Heart left ventricle (tissue), 16 donors: ENCODE measurements around the gene VAT1L. TPM values are rescaled to one million over a fixed set of nuclear protein-coding genes. Genes with fewer than 3 reads are reported as not detected.

Experiments used
- ATAC-seq, 4 donors: fragments of 200-7000 bp; cut with Tn5 transposase; one replicate each; pipeline ENCODE4 v1.9.1; 2020 to 2022; ENCODE audit warnings: moderate library complexity in 4 of 4, mild to moderate bottlenecking in 3 of 4, moderate number of reproducible peaks in 1 of 4
- DNase-seq, 5 donors: peaks; one replicate each; pipeline ENCODE4 v3.0.0-alpha.2; 2020
- H3K27ac ChIP-seq, 12 donors: fragments of 200-600 bp; sonication (generic) in 4 of 12; one replicate each; pipeline versions ENCODE4 v1.5.0 to v1.8.0; 2016 to 2022; ENCODE audit warnings: mild to moderate bottlenecking in 2 of 12
- H3K27me3 ChIP-seq, 9 donors: fragments of 200-600 bp; sonication (generic) in 2 of 9; one replicate each; pipeline versions ENCODE4 v1.5.1 to v1.8.0; 2016 to 2022; ENCODE audit warnings: mild to moderate bottlenecking in 3 of 9
- H3K36me3 ChIP-seq, 9 donors: fragments of 200-600 bp; sonication (generic) in 2 of 9; one replicate each; pipeline versions ENCODE4 v1.5.0 to v1.8.0; 2018 to 2022; ENCODE audit warnings: mild to moderate bottlenecking in 2 of 9
- H3K4me1 ChIP-seq, 12 donors: fragments of 200-600 bp; sonication (generic) in 4 of 12; one replicate each; pipeline versions ENCODE4 v1.5.0 to v1.8.0; 2016 to 2022; ENCODE audit warnings: mild to moderate bottlenecking in 3 of 12
- H3K4me3 ChIP-seq, 12 donors: fragments of 200-600 bp; sonication (generic) in 4 of 12; one replicate each; pipeline versions ENCODE4 v1.5.0 to v1.8.0; 2017 to 2022; ENCODE audit warnings: mild to moderate bottlenecking in 9 of 12, moderate library complexity in 4 of 12
- H3K9me3 ChIP-seq, 12 donors: fragments of 200-600 bp; sonication (generic) in 4 of 12; one replicate each; pipeline versions ENCODE4 v1.5.0 to v1.8.0; 2016 to 2022; ENCODE audit warnings: mild to moderate bottlenecking in 1 of 12
- POLR2A ChIP-seq, 2 donors: fragments of 450-650 bp; IDR thresholded peaks; one replicate each; pipeline ENCODE4 v1.6.1; 2017; ENCODE audit warnings: antibody characterized with exemption in 2 of 2, mild to moderate bottlenecking in 2 of 2, moderate library complexity in 2 of 2
- WGBS, 4 donors: extraction: QIAGEN DNeasy Blood & Tissue Kit in 2 of 4; methylation state at CpG; one replicate each; pipeline versions ENCODE4 v1.1.5 to v1.1.7; 2013 to 2018; 5-methylcytosine and 5-hydroxymethylcytosine counted together
- intact Hi-C, 10 donors: fragments of 100-400 bp; cut with DNase I; formaldehyde crosslinking; loops; one replicate each; pipeline versions ENCODE4 v1.11.1 to v1.14.2; 2022
- polyA plus RNA-seq, 2 donors: library from polyadenylated mRNA; stranded (reverse); fragments of 200-250 nt; gene quantifications; one replicate each; pipeline ENCODE4 v1.2.3, GENCODE V29; 2013
- total RNA-seq, 9 donors: library from RNA; depleted of rRNA in 2 of 9; stranded (reverse); fragments of >200 nt in 2 of 9; fragmentation: NEBNext Ultra II Directional in 3 of 9; extraction: Animal tissue kit (Norgen Biotek cat#: 25700) in 3 of 9; gene quantifications; one replicate each; pipeline versions ENCODE4 v1.1.0 to v1.2.4, GENCODE V29; 2016 to 2023
- TF ChIP-seq, protein P1 (sequence below), 12 donors: fragments of 200-600 bp; sonication (generic) in 4 of 12; IDR thresholded peaks; one replicate each; pipeline versions ENCODE4 v1.5.0 to v1.8.0; 2018 to 2022; ENCODE audit warnings: antibody characterized with exemption in 12 of 12, mild to moderate bottlenecking in 5 of 12
- donor health status: ischemic (EF 13 %, LVEDD 7.1; RV severe dilation, severe dysfunction).
- donor health status: healthy with polysubstance abuse.
- donor health status: DM: no; HTN: yes; CAD: no.
- donor health status: DM: no; HTN: no; CAD: no.
- donor health status: ischemic (EF 25% LVEDD 6.9; RV normal size, moderate dysfunction).
- donor health status: ischemic (EF 25% LVEDD 5.7; RV mildly dilated, moderate dysfunction).
- donor health status: healthy.
- donor health status: DM: yes; HTN: yes; CAD: no.
- donor health status: ischemic (EF 35%, LVEDD 5.7; RV mildly dilated, moderate dysfunction).
- donor health status: nonischemic (EF 11% LVEDD 7.7; RV severe dilation, severe dysfunction).
- donor health status: DM: yes; HTN: yes; CAD: no.
- donor health status: PGD.
- donor health status: ischemic (EF 29% LVEDD 5.4; RV normal size, mild dysfunction).
- donor health status: nonischemic (EF 23%, LVEDD 6.1; RV moderate dilation, normal function).

VAT1L gene
- total and polyA plus RNA-seq, 11 donors, result 0.32 to 57.5 (median 11.0) TPM

DNA sequence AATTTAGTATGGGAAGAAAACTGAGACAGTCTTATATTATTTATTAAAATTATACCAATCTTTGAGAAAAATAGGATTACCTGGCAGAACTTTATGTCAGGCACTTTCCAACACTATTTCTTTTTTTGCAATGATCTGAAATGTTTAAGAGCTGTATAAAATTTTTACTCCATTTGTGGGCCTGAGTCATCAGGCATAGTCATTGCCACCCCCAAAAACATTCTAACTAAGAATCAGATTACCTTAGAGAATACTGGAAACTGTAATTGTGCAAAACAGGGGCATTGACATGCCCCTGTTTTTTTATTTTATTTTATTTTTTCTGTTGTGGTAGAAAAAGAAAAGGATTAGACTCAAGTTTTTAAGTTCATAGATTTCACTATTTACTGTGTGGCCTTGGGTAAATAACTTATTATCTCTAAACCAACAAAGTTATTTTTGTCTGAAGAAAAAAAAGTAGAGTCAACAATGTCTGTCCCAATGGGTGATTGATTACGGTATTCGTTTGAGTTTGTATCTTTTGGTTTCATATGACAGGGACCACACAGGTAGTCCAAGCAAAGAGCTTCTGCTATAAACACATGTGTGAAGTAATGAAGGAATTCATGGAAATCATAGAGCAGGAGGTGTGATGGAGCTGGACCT lies 24.6 kb downstream of the VAT1L start:
- no peak for DNase-seq
- WGBS, 4 donors, result 64 to 79% (median 68%) methylated on average over 2 of the region's 2 CpGs
- ATAC-seq, result no peak

DNA sequence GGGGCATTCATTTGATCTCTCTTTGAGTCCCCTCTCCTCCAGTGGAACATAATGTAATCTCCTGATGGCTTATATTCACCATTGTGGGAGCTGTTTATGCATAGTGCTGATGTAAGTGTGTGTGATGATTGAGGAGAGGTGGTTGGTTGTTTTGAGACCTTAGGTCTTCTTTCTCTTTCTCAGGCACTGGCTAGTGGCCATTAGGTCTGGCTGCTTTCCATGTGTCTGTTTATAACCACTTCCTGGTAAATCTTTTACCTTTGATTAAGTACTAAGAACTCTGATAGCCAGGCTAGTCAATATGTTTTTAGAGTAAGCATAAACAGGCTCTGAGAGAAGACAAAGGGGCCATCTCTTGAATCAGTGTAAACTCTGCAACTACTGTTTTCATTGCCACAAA lies 27.9 kb downstream of the VAT1L start:
- Histone ChIP-seq H3K27me3 (no peaks in the 10 kb centered on the region), H3K4me3 (no peak overlapping the region), H3K9me3 (no peaks in the 10 kb centered on the region), H3K27ac (peak overlapping the region in 1 of 12 donors; percentile 35), H3K36me3 (peaks cover 0 to 11% (median 0%) of the 10 kb centered on the region in 9 donors), H3K4me1 (peaks cover 0 to 13% (median 0%) of the 10 kb centered on the region in 12 donors)
- ATAC-seq, result peak in 2 of 4 donors; percentile 26 to 36
- no peak for TF ChIP-seq POLR2A (IDR thresholded peaks at IDR 0.05)
- TF ChIP-seq, protein P1, sequence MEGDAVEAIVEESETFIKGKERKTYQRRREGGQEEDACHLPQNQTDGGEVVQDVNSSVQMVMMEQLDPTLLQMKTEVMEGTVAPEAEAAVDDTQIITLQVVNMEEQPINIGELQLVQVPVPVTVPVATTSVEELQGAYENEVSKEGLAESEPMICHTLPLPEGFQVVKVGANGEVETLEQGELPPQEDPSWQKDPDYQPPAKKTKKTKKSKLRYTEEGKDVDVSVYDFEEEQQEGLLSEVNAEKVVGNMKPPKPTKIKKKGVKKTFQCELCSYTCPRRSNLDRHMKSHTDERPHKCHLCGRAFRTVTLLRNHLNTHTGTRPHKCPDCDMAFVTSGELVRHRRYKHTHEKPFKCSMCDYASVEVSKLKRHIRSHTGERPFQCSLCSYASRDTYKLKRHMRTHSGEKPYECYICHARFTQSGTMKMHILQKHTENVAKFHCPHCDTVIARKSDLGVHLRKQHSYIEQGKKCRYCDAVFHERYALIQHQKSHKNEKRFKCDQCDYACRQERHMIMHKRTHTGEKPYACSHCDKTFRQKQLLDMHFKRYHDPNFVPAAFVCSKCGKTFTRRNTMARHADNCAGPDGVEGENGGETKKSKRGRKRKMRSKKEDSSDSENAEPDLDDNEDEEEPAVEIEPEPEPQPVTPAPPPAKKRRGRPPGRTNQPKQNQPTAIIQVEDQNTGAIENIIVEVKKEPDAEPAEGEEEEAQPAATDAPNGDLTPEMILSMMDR (IDR thresholded peaks at IDR 0.05), result no peak
- intact Hi-C loops, result no loop called here
- no peak for DNase-seq

More for the DNA sequence above, 24.6 kb downstream of the VAT1L start:
- H3K36me3 ChIP-seq, result no peaks in the 10 kb centered on the region
- intact Hi-C loops, result no loop called here
- no peak for TF ChIP-seq POLR2A (IDR thresholded peaks at IDR 0.05)
- TF ChIP-seq, protein P1 (IDR thresholded peaks at IDR 0.05), result no peak
- H3K9me3 ChIP-seq, result no peaks in the 10 kb centered on the region
- no peak overlapping the region for H3K27ac ChIP-seq
- no peaks in the 10 kb centered on the region for H3K27me3 ChIP-seq
- no peak overlapping the region for H3K4me3 ChIP-seq
- peaks cover 0 to 13% (median 0%) of the 10 kb centered on the region in 12 donors for H3K4me1 ChIP-seq

DNA sequence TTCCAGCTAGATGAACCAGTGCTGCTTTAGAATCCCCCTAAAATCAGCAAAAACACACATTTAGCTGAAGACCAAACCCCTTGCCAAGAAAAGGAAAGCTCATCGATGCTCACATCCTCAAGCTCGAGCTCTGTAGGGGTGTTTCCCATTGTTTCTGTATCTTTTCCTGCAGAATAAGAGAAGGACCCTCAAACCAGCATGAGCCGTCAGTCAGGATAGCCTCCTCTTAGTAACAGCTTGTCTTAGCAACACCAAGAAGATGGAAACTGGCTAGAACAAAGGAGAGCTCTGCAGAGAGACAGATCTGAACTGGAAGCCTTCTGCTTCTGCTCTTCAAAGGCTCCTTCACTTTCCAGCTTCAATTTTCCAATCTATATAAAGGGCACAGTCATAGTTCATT lies 32.0 kb downstream of the VAT1L start:
- WGBS, 4 donors, result 43 to 61% (median 54%) methylated on average over 3 of the region's 3 CpGs

DNA sequence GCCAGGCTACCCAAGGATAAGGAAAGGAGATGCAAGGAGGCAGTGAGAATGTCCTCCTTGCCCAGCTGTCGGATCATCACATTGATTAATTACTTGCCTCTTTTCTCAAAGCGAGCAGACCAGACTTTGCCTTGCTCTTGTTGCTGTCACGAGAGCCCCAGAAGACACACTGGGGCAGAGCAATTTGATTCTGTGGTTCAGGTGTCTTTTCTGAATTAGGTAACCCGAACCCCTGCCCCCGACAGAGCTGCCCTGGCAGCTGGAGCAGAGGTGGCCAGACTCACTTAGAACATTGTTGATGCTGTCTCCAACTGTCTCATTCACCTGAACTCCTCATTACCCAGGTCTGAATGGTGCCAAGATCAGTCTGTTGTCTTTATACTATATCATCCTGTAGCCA lies 34.3 kb downstream of the VAT1L start:
- ATAC-seq (no peak), DNase-seq (no peak)
- intact Hi-C loops, result no loop called here
- 84 to 94% (median 88%) methylated on average over 5 of the region's 5 CpGs for WGBS, 4 donors
- Histone ChIP-seq H3K9me3 (no peaks in the 10 kb centered on the region), H3K36me3 (peaks cover 0 to 18% (median 0%) of the 10 kb centered on the region in 9 donors), H3K4me1 (no peaks in the 10 kb centered on the region), H3K4me3 (no peak overlapping the region), H3K27me3 (no peaks in the 10 kb centered on the region), H3K27ac (no peak overlapping the region)
- no peak for TF ChIP-seq POLR2A (IDR thresholded peaks at IDR 0.05)
- TF ChIP-seq, protein P1 (IDR thresholded peaks at IDR 0.05), result no peak

More for the DNA sequence above, 32.0 kb downstream of the VAT1L start:
- no peak overlapping the region for H3K27ac ChIP-seq
- intact Hi-C loops, result no loop called here
- peaks cover 0 to 13% (median 0%) of the 10 kb centered on the region in 12 donors for H3K4me1 ChIP-seq
- no peak for TF ChIP-seq POLR2A (IDR thresholded peaks at IDR 0.05)
- TF ChIP-seq, protein P1 (IDR thresholded peaks at IDR 0.05), result no peak
- ATAC-seq (no peak), DNase-seq (no peak)
- H3K4me3 ChIP-seq, result no peak overlapping the region
- H3K36me3 ChIP-seq, result peaks cover 0 to 11% (median 0%) of the 10 kb centered on the region in 9 donors
- no peaks in the 10 kb centered on the region for H3K27me3 ChIP-seq
- H3K9me3 ChIP-seq, result no peaks in the 10 kb centered on the region
